Astrocyte (in vitro differentiated cells and primary cell): ENCODE results near the gene PRKD1.

ENCODE experiments used
- EZH2 ChIP-seq: IDR thresholded peaks from 2 replicates; pipeline ENCODE4 v1.6.1; 2012; ENCODE audit warnings: mild to moderate bottlenecking, low read length, inconsistent platforms; ENCODE audit not compliant: insufficient read depth
- TF ChIP-seq, protein P1 (sequence below): IDR thresholded peaks from 2 replicates; pipeline ENCODE4 v1.5.1; 2011; ENCODE audit warnings: low read depth, mild to moderate bottlenecking, inconsistent platforms, low read length, moderate library complexity; ENCODE audit not compliant: insufficient read depth

DNA sequence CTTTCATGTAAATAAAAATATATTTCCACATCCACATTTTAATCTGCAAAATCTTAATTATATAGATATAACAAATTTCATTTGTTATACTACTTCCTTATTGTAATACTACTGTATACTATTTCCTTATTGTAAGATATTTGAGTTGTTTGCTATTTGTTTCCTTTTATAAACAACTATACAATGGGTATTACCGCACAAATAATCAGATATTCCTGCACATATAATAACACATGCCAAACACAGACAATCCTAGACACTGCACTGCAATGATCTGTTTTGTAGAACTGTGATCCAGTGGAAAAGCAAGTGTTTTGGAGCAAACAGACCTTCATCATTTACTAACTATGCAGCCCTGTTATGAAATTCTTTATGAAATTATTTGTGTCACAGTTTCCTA lies 30.5 kb downstream of the PRKD1 start:
- TF ChIP-seq, protein P1, sequence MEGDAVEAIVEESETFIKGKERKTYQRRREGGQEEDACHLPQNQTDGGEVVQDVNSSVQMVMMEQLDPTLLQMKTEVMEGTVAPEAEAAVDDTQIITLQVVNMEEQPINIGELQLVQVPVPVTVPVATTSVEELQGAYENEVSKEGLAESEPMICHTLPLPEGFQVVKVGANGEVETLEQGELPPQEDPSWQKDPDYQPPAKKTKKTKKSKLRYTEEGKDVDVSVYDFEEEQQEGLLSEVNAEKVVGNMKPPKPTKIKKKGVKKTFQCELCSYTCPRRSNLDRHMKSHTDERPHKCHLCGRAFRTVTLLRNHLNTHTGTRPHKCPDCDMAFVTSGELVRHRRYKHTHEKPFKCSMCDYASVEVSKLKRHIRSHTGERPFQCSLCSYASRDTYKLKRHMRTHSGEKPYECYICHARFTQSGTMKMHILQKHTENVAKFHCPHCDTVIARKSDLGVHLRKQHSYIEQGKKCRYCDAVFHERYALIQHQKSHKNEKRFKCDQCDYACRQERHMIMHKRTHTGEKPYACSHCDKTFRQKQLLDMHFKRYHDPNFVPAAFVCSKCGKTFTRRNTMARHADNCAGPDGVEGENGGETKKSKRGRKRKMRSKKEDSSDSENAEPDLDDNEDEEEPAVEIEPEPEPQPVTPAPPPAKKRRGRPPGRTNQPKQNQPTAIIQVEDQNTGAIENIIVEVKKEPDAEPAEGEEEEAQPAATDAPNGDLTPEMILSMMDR, result no peak
- no peak for TF ChIP-seq EZH2
